ENCODE data around the gene SLC27A5.
A peak's percentile ranks its signal among the peaks of the same experiment; 100 is the strongest.

The SLC27A5 gene

GRCh38 chr19:58554494-58555368, 42.9 kb upstream of the SLC27A5 start, which contains the start of gene CHMP2A:
CHMP2A (minus strand) TSS chr19:58555105; CDS start chr19:58554212, 893 bp downstream.
- ChIA-PET POLR2A (interaction anchor here (0.9 to 4.6 kb wide), 17 partner anchors 7 to 326 kb away, joined by 3 to 128 read pairs (median 5); partner anchors contain the start of genes TRIM28, ZBTB45, ZNF446 and ZNF497), CTCF (interaction anchor here (1.3 to 2.7 kb wide), 4 partner anchors 11 to 35 kb away, joined by 4 to 20 read pairs (median 8); partner anchors contain the start of genes TRIM28 and ZBTB45)
- Histone ChIP-seq H3K27ac (ENCODE audit: extremely low read depth, low read depth, low read length) (peak within 1 kb of the TSS; percentile 99), H3K4me3 (ENCODE audit: low read depth, low read length) (peak within 1 kb of the TSS; percentile 64), H3K36me3 (ENCODE audit: control insufficient read depth in 2 of 2, insufficient read depth in 1 of 2, low read length in 2 of 2) (peaks cover 33 to 62% of the 10 kb centered on the region in 2 experiments), H3K9me3 (ENCODE audit: control insufficient read depth, insufficient read depth, low read depth, low read length) (no peaks in the 10 kb centered on the region), H3K4me1 (ENCODE audit: control insufficient read depth, insufficient read depth, low read length) (peaks cover 12% of the 10 kb centered on the region)
- TF ChIP-seq ZBTB8A (tag by site-specific recombination; IDR thresholded peaks at IDR 0.05) (peak; percentile 56; the same call in 1 of the 2 replicates), FEZF1 (tag by site-specific recombination; IDR thresholded peaks at IDR 0.05) (0 out of 2 replicates have a peak, but pooled peaks have one; percentile 12), WT1 (tag by site-specific recombination; IDR thresholded peaks at IDR 0.05) (peak; percentile 56; the same call in 1 of the 2 replicates), ZBTB11 (tag by site-specific recombination; conservative IDR thresholded peaks at IDR 0.05; ENCODE audit: low read depth) (peak; percentile 98), SP3 (tag by site-specific recombination; IDR thresholded peaks at IDR 0.05) (peak; percentile 81), ZSCAN5A (tag by site-specific recombination; IDR thresholded peaks at IDR 0.05) (0 out of 2 replicates have a peak, but pooled peaks have one; percentile 10), ZNF391 (tag by site-specific recombination; IDR thresholded peaks at IDR 0.05; ENCODE audit: borderline replicate concordance, low read depth) (peak; percentile 72; the same call in 1 of the 2 replicates), SP7 (tag by site-specific recombination; IDR thresholded peaks at IDR 0.05) (peak; percentile 72), ZNF335 (tag by site-specific recombination; conservative IDR thresholded peaks at IDR 0.05) (peak; percentile 80; the same call in 1 of the 2 replicates), HOXD13 (CRISPR knock-in tag; IDR thresholded peaks at IDR 0.05; ENCODE audit: borderline replicate concordance) (peak; percentile 92), YY2 (tag by site-specific recombination; IDR thresholded peaks at IDR 0.05) (peak; percentile 30; the same call in 1 of the 2 replicates), ZNF114 (tag by site-specific recombination; IDR thresholded peaks at IDR 0.05) (no peak), ZNF561 (tag by site-specific recombination; IDR thresholded peaks at IDR 0.05; ENCODE audit: borderline replicate concordance) (peak; percentile 75; the same call in 1 of the 2 replicates), PBX3 (CRISPR knock-in tag; IDR thresholded peaks at IDR 0.05) (peak; percentile 98), ZNF777 (tag by site-specific recombination; IDR thresholded peaks at IDR 0.05; ENCODE audit: borderline replicate concordance) (peak; percentile 60; the same call in 1 of the 2 replicates), BCL11B (tag by site-specific recombination; IDR thresholded peaks at IDR 0.05; ENCODE audit: low read depth) (no peak), ZBTB48 (tag by site-specific recombination; IDR thresholded peaks at IDR 0.05) (peak; percentile 74; the same call in 1 of the 2 replicates), HOXC10 (CRISPR knock-in tag; IDR thresholded peaks at IDR 0.05) (peak; percentile 75; the same call in 1 of the 2 replicates), ZBTB7A (tag by site-specific recombination; IDR thresholded peaks at IDR 0.05; ENCODE audit: low read depth) (peak; percentile 82; the same call in 1 of the 2 replicates), PRDM10 (tag by site-specific recombination; IDR thresholded peaks at IDR 0.05) (peak; percentile 34; the same call in 1 of the 2 replicates), ZNF19 (tag by site-specific recombination; IDR thresholded peaks at IDR 0.05; ENCODE audit: low read depth) (no peak), ZNF660 (tag by site-specific recombination; IDR thresholded peaks at IDR 0.05) (peak; percentile 68), KLF8 (tag by site-specific recombination; IDR thresholded peaks at IDR 0.05) (peak; percentile 64; the same call in 1 of the 2 replicates), PRDM6 (tag by site-specific recombination; IDR thresholded peaks at IDR 0.05) (no peak), PRDM1 (tag by site-specific recombination; IDR thresholded peaks at IDR 0.05) (no peak)
